ENCODE results near the gene CUX1. TPM values are rescaled to one million over a fixed set of nuclear protein-coding genes. Genes with fewer than 3 reads are reported as not detected.

Gene CUX1
- polyA plus RNA-seq, 1 experiment, result 29.7 TPM

DNA sequence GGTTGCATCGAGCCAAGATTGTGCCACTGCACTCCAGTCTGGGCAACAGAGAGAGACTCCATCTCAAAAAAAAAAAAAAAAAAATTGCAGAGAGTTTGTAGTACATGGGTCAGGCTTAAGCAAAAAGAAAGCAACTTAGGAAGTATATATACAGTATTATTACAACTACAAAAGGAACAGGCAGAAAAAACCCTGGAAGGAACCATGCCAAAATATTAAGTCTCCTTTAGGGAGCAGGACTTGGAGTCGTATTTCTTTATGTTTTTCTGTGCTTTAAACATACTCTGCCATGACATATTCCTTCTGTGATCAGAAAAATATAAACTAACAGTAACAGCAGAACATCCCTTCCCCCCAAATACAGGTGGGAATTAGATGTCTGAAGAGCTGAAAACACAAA, 144.4 kb downstream of the CUX1 start:
- Histone ChIP-seq H3K27ac (ENCODE audit: low read depth, low read length) (no peak overlapping the region), H3K27me3 (ENCODE audit: control insufficient read depth, insufficient read depth, low read length) (no peaks in the 10 kb centered on the region), H3K4me3 (ENCODE audit: low read depth, low read length) (no peak overlapping the region), H3K9me3 (ENCODE audit: control insufficient read depth, insufficient read depth, low read length) (no peaks in the 10 kb centered on the region)
- TF ChIP-seq, protein P1, sequence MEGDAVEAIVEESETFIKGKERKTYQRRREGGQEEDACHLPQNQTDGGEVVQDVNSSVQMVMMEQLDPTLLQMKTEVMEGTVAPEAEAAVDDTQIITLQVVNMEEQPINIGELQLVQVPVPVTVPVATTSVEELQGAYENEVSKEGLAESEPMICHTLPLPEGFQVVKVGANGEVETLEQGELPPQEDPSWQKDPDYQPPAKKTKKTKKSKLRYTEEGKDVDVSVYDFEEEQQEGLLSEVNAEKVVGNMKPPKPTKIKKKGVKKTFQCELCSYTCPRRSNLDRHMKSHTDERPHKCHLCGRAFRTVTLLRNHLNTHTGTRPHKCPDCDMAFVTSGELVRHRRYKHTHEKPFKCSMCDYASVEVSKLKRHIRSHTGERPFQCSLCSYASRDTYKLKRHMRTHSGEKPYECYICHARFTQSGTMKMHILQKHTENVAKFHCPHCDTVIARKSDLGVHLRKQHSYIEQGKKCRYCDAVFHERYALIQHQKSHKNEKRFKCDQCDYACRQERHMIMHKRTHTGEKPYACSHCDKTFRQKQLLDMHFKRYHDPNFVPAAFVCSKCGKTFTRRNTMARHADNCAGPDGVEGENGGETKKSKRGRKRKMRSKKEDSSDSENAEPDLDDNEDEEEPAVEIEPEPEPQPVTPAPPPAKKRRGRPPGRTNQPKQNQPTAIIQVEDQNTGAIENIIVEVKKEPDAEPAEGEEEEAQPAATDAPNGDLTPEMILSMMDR (IDR thresholded peaks at IDR 0.05; ENCODE audit: low read depth, low read length), result no peak
- POLR2A ChIA-PET, result no interaction called here
- no peak for DNase-seq (ENCODE audit: low read depth, low spot score)
- CTCF ChIA-PET, result no interaction called here

DNA sequence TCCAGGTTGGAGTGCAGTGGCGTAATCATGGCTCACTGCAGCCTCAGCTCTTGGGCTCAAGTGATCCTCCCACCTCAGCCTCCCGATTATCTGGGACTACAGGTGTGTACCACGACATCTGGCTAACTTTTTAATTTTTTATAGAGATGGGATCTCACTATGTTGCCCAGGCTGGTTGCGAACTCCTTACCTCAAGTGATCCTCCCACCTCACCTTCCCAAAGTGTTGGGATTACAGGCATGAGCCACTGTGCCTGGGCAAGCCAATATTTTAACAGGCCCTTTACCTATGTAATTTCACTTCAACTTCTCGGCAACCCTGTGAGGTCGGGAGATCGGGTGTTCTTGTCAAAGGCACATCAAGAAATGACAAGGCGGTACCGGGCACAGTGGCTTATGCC, 146.3 kb downstream of the CUX1 start:
- Histone ChIP-seq H3K27ac (ENCODE audit: low read depth, low read length) (no peak overlapping the region), H3K27me3 (ENCODE audit: control insufficient read depth, insufficient read depth, low read length) (no peaks in the 10 kb centered on the region), H3K9me3 (ENCODE audit: control insufficient read depth, insufficient read depth, low read length) (no peaks in the 10 kb centered on the region), H3K4me3 (ENCODE audit: low read depth, low read length) (no peak overlapping the region)
- TF ChIP-seq, protein P1 (IDR thresholded peaks at IDR 0.05; ENCODE audit: low read depth, low read length), result no peak
- DNase-seq (ENCODE audit: low read depth, low spot score), result no peak
- CTCF ChIA-PET, result no interaction called here
- POLR2A ChIA-PET, result no interaction called here

DNA sequence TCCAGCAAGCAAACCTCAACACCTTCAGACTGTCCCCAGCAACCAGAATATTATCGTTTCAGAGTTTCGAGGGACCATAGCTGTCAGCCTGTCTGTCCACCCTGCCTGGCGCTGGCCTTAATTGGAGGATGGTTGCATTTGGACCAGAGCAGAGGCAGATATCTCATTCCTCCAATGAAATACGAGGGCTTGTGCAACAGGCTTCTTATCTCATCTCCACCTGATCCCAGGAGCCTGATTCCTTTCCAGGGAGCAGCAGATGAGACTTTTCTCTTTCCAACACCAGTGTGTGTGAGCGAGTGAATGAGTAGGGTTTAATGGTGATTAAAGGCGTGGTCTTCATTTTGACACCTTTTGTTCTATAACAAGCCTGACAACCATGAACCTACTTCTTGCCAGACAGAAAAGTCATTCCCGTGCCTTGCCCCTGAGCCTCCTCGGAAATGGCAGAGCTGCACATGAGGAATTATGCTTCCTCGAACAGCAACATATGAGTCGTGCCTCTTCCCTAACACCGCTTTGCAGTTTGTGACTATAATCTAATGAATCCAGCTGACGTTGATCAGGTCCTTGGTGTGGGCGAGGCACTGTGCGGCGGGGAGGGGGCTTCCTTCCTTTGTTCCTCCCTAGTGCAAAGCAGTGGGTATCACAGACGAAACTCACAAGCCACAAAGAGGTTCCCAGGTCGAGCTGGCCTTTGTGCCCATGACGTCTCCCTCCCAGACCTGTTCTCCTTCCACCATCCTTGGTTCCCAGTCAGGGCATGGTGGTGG, 147.4 kb downstream of the CUX1 start:
- CTCF ChIA-PET, result no interaction called here
- POLR2A ChIA-PET, result no interaction called here

DNA sequence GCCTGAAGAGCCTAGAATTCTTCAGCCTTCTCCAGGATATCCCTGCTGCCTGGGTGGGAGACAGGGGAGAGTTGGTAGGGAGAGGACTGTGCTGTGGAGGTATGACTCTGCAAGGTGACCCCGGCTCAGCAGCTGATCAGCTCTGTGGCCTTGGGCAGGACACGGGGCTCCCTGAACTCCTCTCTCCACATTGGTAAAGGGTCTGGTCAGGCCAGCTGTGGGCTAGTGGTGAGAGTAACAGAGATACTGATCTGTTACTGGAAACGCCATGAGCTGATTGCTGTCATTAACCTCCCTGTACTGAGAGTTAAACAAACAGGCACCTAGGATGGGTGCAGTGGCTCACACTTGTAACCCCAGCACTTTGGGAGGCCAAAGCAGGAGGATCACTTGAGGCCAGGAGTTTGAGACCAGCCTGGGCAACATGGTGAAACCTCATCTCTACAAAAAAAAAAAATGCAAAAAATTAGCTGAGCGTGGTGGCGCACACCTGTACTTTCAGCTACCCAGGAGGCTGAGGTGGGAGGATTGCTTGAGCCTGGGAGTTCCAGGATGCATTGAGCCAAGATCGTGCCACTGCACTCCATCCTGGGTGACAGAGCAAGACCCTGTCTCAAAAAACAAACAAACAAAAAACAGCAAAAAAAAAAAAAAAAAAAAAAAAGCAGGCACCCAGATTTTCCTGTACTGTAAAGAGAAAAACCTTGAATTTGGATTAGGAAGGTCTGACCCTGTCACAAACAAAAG, 151.5 kb downstream of the CUX1 start:
- ChIA-PET POLR2A (interaction anchor here (0.7 kb wide), 2 partner anchors 41 to 135 kb away, joined by 3 to 4 read pairs; no protein-coding TSS in a partner anchor), CTCF (interaction anchor here (0.6 kb wide), 1 partner anchor 204 kb away, joined by 3 read pairs; no protein-coding TSS in a partner anchor)
- DNase-seq (ENCODE audit: low read depth, low spot score), result no peak
- H3K4me3 ChIP-seq (ENCODE audit: low read depth, low read length), result no peak overlapping the region
- H3K27ac ChIP-seq (ENCODE audit: low read depth, low read length), result no peak overlapping the region
- TF ChIP-seq, protein P1 (IDR thresholded peaks at IDR 0.05; ENCODE audit: low read depth, low read length), result no peak
- H3K27me3 ChIP-seq (ENCODE audit: control insufficient read depth, insufficient read depth, low read length), result no peaks in the 10 kb centered on the region
- no peaks in the 10 kb centered on the region for H3K9me3 ChIP-seq (ENCODE audit: control insufficient read depth, insufficient read depth, low read length)

More for the DNA sequence above, 147.4 kb downstream of the CUX1 start:
- Histone ChIP-seq H3K27ac (ENCODE audit: low read depth, low read length) (no peak overlapping the region), H3K4me3 (ENCODE audit: low read depth, low read length) (no peak overlapping the region), H3K9me3 (ENCODE audit: control insufficient read depth, insufficient read depth, low read length) (no peaks in the 10 kb centered on the region), H3K27me3 (ENCODE audit: control insufficient read depth, insufficient read depth, low read length) (no peaks in the 10 kb centered on the region)
- DNase-seq (ENCODE audit: low read depth, low spot score), result no peak
- TF ChIP-seq, protein P1 (IDR thresholded peaks at IDR 0.05; ENCODE audit: low read depth, low read length), result no peak

Data from AG04450 (cell line).